HEK293T (cell line): ENCODE measurements around the gene MDC1.

ENCODE experiments used
- ARNT ChIP-seq: fragments of 450-650 bp; IDR thresholded peaks from 2 replicates; pipeline ENCODE4 v1.6.1; 2017; ENCODE audit warnings: mild to moderate bottlenecking
- BHLHE40 ChIP-seq: fragments of 450-650 bp; IDR thresholded peaks from 2 replicates; pipeline ENCODE4 v1.6.1; 2016; ENCODE audit warnings: mild to moderate bottlenecking, moderate library complexity, borderline replicate concordance
- LEF1 ChIP-seq: fragments of 450-650 bp; IDR thresholded peaks from 2 replicates; pipeline ENCODE4 v1.6.1; 2017; ENCODE audit warnings: mild to moderate bottlenecking, borderline replicate concordance
- SP1 ChIP-seq: fragments of 450-650 bp; IDR thresholded peaks from 2 replicates; pipeline ENCODE4 v1.6.1; 2017
- TARDBP ChIP-seq: fragments of 450-650 bp; IDR thresholded peaks from 2 replicates; pipeline ENCODE4 v1.6.1; 2016
- ZNF384 ChIP-seq: fragments of 450-650 bp; IDR thresholded peaks from 2 replicates; pipeline ENCODE4 v1.6.1; 2016

DNA sequence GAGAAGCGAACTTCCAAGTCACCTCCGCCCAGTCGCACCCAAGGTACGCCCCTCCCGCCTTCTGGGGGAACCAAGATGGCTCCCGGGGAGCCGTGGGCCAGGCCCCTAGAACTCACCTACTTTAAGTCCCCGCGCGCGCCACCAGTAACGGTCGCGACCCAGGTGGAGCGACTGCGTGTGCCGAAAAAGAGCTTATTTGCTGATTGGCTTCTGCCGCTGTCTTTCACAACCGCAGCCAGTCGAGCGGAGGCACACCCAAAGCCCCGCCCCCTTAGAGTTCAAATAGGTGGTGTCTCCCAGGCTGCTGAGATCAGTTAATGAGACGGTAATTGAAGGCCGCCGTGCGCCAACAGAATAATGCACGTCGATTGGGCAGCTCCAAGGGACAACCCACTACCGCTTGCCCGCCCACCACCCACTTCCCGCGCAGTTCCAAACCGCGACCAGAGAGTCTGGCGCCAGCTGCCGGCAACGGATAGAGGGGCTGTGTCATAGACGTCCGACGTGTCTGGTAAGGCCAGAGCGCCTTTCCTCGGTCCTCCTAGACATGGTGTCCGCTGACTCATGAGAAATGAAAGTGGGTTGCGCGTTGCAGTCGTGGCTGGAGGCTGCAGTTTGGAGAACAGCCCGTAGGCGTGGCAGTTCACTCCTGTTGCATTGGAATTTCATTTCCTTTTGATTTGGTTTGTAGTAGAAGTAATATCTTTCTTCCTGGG is at the start of gene MDC1:
- TF ChIP-seq TARDBP (peak; percentile 86), BHLHE40 (no peak), ZNF384 (no peak), LEF1 (no peak), SP1 (no peak), ARNT (no peak)
